Measurements from ENCODE around the gene RALA. TPM values are rescaled to one million over a fixed set of nuclear protein-coding genes. Genes with fewer than 3 reads are reported as not detected.

The RALA gene
- total and polyA plus RNA-seq, 2 donors from 2014 or later, result 21.5 to 25.1 TPM

- DNase-seq (no peak), FAIRE-seq (no peak)
- Histone ChIP-seq H3K4me1 (ENCODE audit: control insufficient read depth in 2 of 3, insufficient read depth in 2 of 3, low read depth in 1 of 3, low read length in 3 of 3) (no peaks in the 10 kb centered on the region), H3K4me3 (ENCODE audit: low read length in 3 of 3) (no peak overlapping the region), H3K9me3 (ENCODE audit: control insufficient read depth in 2 of 3, insufficient read depth in 1 of 3, low read length in 3 of 3) (no peaks in the 10 kb centered on the region), H3K9ac (ENCODE audit: low read length in 3 of 3) (no peak overlapping the region), H3K36me3 (ENCODE audit: control insufficient read depth in 2 of 3, insufficient read depth in 3 of 3, low read length in 3 of 3) (no peaks in the 10 kb centered on the region), H3K27me3 (ENCODE audit: control insufficient read depth, insufficient read depth, low read length) (no peaks in the 10 kb centered on the region), H3K27ac (ENCODE audit: low read depth in 2 of 2, low read length in 2 of 2) (no peak overlapping the region)
- intact Hi-C loops (cut with DNase I), result no loop called here
- no peak for TF ChIP-seq CTCF (IDR thresholded peaks at IDR 0.05; ENCODE audit: borderline replicate concordance, extremely low read depth, insufficient read depth)
Observed at GRCh38 chr7:39721919-39722597, 98.7 kb downstream of the RALA start.

- no peak for TF ChIP-seq CTCF (IDR thresholded peaks at IDR 0.05; ENCODE audit: borderline replicate concordance, extremely low read depth, insufficient read depth)
- H3K4me3 ChIP-seq (ENCODE audit: low read length in 3 of 3), result no peak overlapping the region
- H3K36me3 ChIP-seq (ENCODE audit: control insufficient read depth in 2 of 3, insufficient read depth in 3 of 3, low read length in 3 of 3), result no peaks in the 10 kb centered on the region
- no peak for DNase-seq
- no peak for FAIRE-seq
- no peaks in the 10 kb centered on the region for H3K9me3 ChIP-seq (ENCODE audit: control insufficient read depth in 2 of 3, insufficient read depth in 1 of 3, low read length in 3 of 3)
- H3K9ac ChIP-seq (ENCODE audit: low read length in 3 of 3), result no peak overlapping the region
- intact Hi-C loops (cut with DNase I), result no loop called here
- peaks cover 0 to 3% (median 0%) of the 10 kb centered on the region in 3 donors for H3K4me1 ChIP-seq (ENCODE audit: control insufficient read depth in 2 of 3, insufficient read depth in 2 of 3, low read depth in 1 of 3, low read length in 3 of 3)
- no peaks in the 10 kb centered on the region for H3K27me3 ChIP-seq (ENCODE audit: control insufficient read depth, insufficient read depth, low read length)
- no peak overlapping the region for H3K27ac ChIP-seq (ENCODE audit: low read depth in 2 of 2, low read length in 2 of 2)
Observed at GRCh38 chr7:39727231-39728012, 104.0 kb downstream of the RALA start.

GRCh38 chr7:39732837-39733804 is 109.7 kb downstream of the RALA start:
- H3K9me3 ChIP-seq (ENCODE audit: control insufficient read depth in 2 of 3, insufficient read depth in 1 of 3, low read length in 3 of 3), result no peaks in the 10 kb centered on the region
- no peaks in the 10 kb centered on the region for H3K36me3 ChIP-seq (ENCODE audit: control insufficient read depth in 2 of 3, insufficient read depth in 3 of 3, low read length in 3 of 3)
- peak overlapping the region; percentile 36 to 72 (median 52) for H3K9ac ChIP-seq (ENCODE audit: low read length in 3 of 3)
- FAIRE-seq (peak; percentile 33), DNase-seq (peak; percentile 95 to 99 (median 97))
- peaks cover 3 to 13% (median 6%) of the 10 kb centered on the region in 3 donors for H3K4me1 ChIP-seq (ENCODE audit: control insufficient read depth in 2 of 3, insufficient read depth in 2 of 3, low read depth in 1 of 3, low read length in 3 of 3)
- peak overlapping the region; percentile 69 to 82 (median 79) for H3K4me3 ChIP-seq (ENCODE audit: low read length in 3 of 3)
- intact Hi-C loops (cut with DNase I), result no loop called here
- no peaks in the 10 kb centered on the region for H3K27me3 ChIP-seq (ENCODE audit: control insufficient read depth, insufficient read depth, low read length)
- TF ChIP-seq CTCF (IDR thresholded peaks at IDR 0.05; ENCODE audit: borderline replicate concordance, extremely low read depth, insufficient read depth), result no peak
- H3K27ac ChIP-seq (ENCODE audit: low read depth in 2 of 2, low read length in 2 of 2), result peak overlapping the region; percentile 18 to 55
